Measurements from ENCODE around the gene NECTIN3. TPM values are rescaled to one million over a fixed set of nuclear protein-coding genes. Genes with fewer than 3 reads are reported as not detected.
A peak's percentile ranks its signal among the peaks of the same experiment; 100 is the strongest.

The NECTIN3 gene
- 6.4 and 13.2 TPM in 2 replicates for total RNA-seq

DNA sequence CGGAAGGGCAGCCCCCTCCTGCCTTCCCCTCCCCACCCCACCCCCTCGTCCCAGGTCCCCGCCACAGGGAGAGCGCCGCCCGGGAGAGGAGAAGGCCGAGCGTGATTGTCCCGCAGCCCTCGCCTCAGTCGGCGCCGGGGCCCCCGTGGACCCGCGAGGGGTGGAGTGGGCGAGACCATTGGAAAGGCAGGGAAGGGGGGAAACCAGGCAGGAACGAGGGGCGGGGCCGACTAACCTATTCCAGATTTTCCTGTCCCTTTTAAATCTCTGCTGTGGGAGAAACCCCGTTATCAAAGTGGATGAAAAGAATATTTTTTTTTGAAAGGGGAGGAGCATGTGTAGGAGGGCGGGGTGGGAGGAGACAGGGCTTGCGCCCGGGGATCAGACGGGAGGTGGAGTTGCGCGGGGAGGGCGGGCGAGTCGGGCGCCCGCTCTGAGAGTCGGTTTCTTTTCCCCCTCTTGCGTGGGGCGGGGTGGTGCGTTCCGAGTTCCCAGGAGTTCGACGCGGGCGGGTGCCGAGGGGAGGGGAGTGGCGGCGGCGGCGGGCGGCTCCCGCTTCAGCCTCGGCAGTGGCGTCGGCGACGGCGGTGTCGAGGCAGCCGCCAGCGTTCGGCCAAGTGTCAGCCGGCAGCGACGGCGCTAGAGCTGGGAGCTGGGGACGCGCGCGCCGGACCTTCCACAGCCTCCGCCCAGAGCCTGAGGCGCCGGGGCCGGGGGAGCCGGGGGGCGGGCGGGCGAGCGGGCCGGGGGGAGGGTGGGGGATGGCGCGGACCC is at the start of gene NECTIN3:
NECTIN3 (plus strand) TSS at position 560 of the 774 bp plus-strand sequence; CDS start at position 762, 202 bp downstream.
- no peak for FAIRE-seq
- no peaks in the 10 kb centered on the region for H3K36me3 ChIP-seq (ENCODE audit: control insufficient read depth, insufficient read depth, low read length)
- TF ChIP-seq CTCF (IDR thresholded peaks at IDR 0.05; ENCODE audit: insufficient read depth, low read length, severe bottlenecking): no peak
- H3K4me3 ChIP-seq (ENCODE audit: low read depth, low read length): peak within 1 kb of the TSS; percentile 71
- no peaks in the 10 kb centered on the region for H3K27me3 ChIP-seq (ENCODE audit: control insufficient read depth, insufficient read depth, low read length)
- DNase-seq (ENCODE audit: low read depth): peak; percentile 86

GRCh38 chr3:111027868-111028267 is 43.7 kb upstream of the NECTIN3 start:
- DNase-seq (ENCODE audit: low read depth) (no peak), FAIRE-seq (no peak)
- H3K4me3 ChIP-seq (ENCODE audit: low read depth, low read length): no peak overlapping the region
- no peaks in the 10 kb centered on the region for H3K27me3 ChIP-seq (ENCODE audit: control insufficient read depth, insufficient read depth, low read length)
- TF ChIP-seq CTCF (IDR thresholded peaks at IDR 0.05; ENCODE audit: insufficient read depth, low read length, severe bottlenecking): no peak
- no peaks in the 10 kb centered on the region for H3K36me3 ChIP-seq (ENCODE audit: control insufficient read depth, insufficient read depth, low read length)

DNA sequence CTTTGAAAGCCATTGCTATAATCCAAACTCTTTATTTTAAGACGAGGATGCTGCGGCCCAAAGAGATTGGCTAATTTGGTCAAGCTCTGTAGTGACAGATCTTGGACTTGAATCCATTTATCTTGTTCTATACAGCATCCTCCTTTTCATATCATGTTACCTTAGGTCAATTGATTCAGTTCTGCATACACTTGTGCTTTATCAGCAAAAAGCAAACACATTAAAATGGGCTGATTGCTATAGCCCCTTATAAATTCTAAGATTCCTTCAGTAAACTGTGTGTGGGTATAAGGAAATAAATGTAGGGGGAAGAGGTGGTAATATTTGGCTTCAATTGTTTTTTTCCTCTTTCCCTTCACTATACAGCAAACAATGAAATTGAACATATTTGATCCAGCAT is 40.1 kb upstream of the NECTIN3 start:
- no peak for TF ChIP-seq CTCF (IDR thresholded peaks at IDR 0.05; ENCODE audit: insufficient read depth, low read length, severe bottlenecking)
- FAIRE-seq (no peak), DNase-seq (ENCODE audit: low read depth) (no peak)

GRCh38 chr3:111032677-111033076 is 38.9 kb upstream of the NECTIN3 start:
- no peaks in the 10 kb centered on the region for H3K27me3 ChIP-seq (ENCODE audit: control insufficient read depth, insufficient read depth, low read length)
- DNase-seq (ENCODE audit: low read depth) (peak; percentile 48), FAIRE-seq (no peak)
- no peak for TF ChIP-seq CTCF (IDR thresholded peaks at IDR 0.05; ENCODE audit: insufficient read depth, low read length, severe bottlenecking)
- H3K36me3 ChIP-seq (ENCODE audit: control insufficient read depth, insufficient read depth, low read length): no peaks in the 10 kb centered on the region
- no peak overlapping the region for H3K4me3 ChIP-seq (ENCODE audit: low read depth, low read length)

More for the DNA sequence above, 40.1 kb upstream of the NECTIN3 start:
- Histone ChIP-seq H3K4me3 (ENCODE audit: low read depth, low read length) (no peak overlapping the region), H3K27me3 (ENCODE audit: control insufficient read depth, insufficient read depth, low read length) (no peaks in the 10 kb centered on the region), H3K36me3 (ENCODE audit: control insufficient read depth, insufficient read depth, low read length) (no peaks in the 10 kb centered on the region)

DNA sequence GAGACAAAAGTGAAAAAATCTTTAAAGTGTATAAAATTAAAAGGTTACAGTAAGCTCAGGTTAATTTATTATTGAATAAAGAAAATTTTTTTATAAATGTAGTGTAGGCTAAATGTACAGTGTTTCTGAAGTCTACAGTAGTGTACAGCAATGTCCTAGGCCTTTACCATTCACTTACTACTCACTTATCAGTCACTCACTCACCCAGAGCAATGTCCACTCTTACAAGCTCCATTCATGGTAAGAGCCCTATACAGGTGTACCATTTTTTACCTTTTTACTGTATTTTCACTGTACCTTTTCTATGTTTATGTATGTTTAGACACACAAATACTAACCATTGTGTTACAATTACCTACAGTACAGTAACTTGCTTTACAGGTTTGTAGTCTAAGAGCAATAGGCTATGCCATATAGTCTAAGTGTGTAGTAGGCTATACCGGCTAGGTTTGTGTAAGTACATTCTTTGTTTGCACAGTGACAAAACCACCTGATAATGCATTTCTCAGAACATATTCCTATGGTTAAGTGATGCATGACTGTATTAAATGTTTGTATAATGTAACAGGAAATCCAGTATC is 38.1 kb upstream of the NECTIN3 start:
- Histone ChIP-seq H3K4me3 (ENCODE audit: low read depth, low read length) (no peak overlapping the region), H3K36me3 (ENCODE audit: control insufficient read depth, insufficient read depth, low read length) (no peaks in the 10 kb centered on the region), H3K27me3 (ENCODE audit: control insufficient read depth, insufficient read depth, low read length) (no peaks in the 10 kb centered on the region)
- DNase-seq (ENCODE audit: low read depth) (peak; percentile 88), FAIRE-seq (no peak)
- no peak for TF ChIP-seq CTCF (IDR thresholded peaks at IDR 0.05; ENCODE audit: insufficient read depth, low read length, severe bottlenecking)

Data from bronchial epithelial cell (primary cell).